ENCODE results near the gene PTPRN2. TPM values are rescaled to one million over a fixed set of nuclear protein-coding genes. Genes with fewer than 3 reads are reported as not detected.
A peak's percentile ranks its signal among the peaks of the same experiment; 100 is the strongest.

PTPRN2 gene
- total RNA-seq, 1 experiment from 2014 or later, result 4.4 TPM

- no peak for DNase-seq (ENCODE audit: low spot score)
Observed at GRCh38 chr7:158576050-158576762, 11.4 kb downstream of the PTPRN2 start.

- DNase-seq (ENCODE audit: low spot score), result no peak
Observed at GRCh38 chr7:158574308-158575036, 13.2 kb downstream of the PTPRN2 start.

- no peak for DNase-seq (ENCODE audit: low spot score)
Observed at GRCh38 chr7:158573310-158573709, 14.3 kb downstream of the PTPRN2 start.

GRCh38 chr7:158572000-158572828 lies 15.4 kb downstream of the PTPRN2 start:
- peak; percentile 17 for DNase-seq (ENCODE audit: low spot score)

- DNase-seq (ENCODE audit: low spot score), result no peak
Observed at GRCh38 chr7:158570449-158571170, 17.0 kb downstream of the PTPRN2 start.

GRCh38 chr7:158569858-158570323 lies 17.7 kb downstream of the PTPRN2 start:
- DNase-seq (ENCODE audit: low spot score), result no peak

GRCh38 chr7:158568974-158569857 lies 18.4 kb downstream of the PTPRN2 start:
- DNase-seq (ENCODE audit: low spot score), result no peak

- DNase-seq (ENCODE audit: low spot score), result no peak
Observed at GRCh38 chr7:158567153-158567603, 20.4 kb downstream of the PTPRN2 start.

- no peak for DNase-seq (ENCODE audit: low spot score)
Observed at GRCh38 chr7:158564663-158565035, 23.0 kb downstream of the PTPRN2 start.

- DNase-seq (ENCODE audit: low spot score), result no peak
Observed at GRCh38 chr7:158563911-158564662, 23.5 kb downstream of the PTPRN2 start.

GRCh38 chr7:158563051-158563450 lies 24.6 kb downstream of the PTPRN2 start:
- DNase-seq (ENCODE audit: low spot score), result no peak

- DNase-seq (ENCODE audit: low spot score), result no peak
Observed at GRCh38 chr7:158562517-158562916, 25.1 kb downstream of the PTPRN2 start.

- no peak for DNase-seq (ENCODE audit: low spot score)
Observed at GRCh38 chr7:158561659-158562058, 26.0 kb downstream of the PTPRN2 start.

- no peak for DNase-seq (ENCODE audit: low spot score)
Observed at GRCh38 chr7:158560386-158560785, 27.2 kb downstream of the PTPRN2 start.

GRCh38 chr7:158559356-158559755 lies 28.3 kb downstream of the PTPRN2 start:
- DNase-seq (ENCODE audit: low spot score), result no peak

- no peak for DNase-seq (ENCODE audit: low spot score)
Observed at GRCh38 chr7:158558816-158559215, 28.8 kb downstream of the PTPRN2 start.

GRCh38 chr7:158557441-158557755 lies 30.2 kb downstream of the PTPRN2 start:
- no peak for DNase-seq (ENCODE audit: low spot score)

- DNase-seq (ENCODE audit: low spot score), result no peak
Observed at GRCh38 chr7:158556721-158557440, 30.7 kb downstream of the PTPRN2 start.

- no peak for DNase-seq (ENCODE audit: low spot score)
Observed at GRCh38 chr7:158555034-158555520, 32.5 kb downstream of the PTPRN2 start.
